Endothelial cell of umbilical vein (primary cell): ENCODE results near the gene AMH. TPM values are rescaled to one million over a fixed set of nuclear protein-coding genes. Genes with fewer than 3 reads are reported as not detected.

Experiments used
- BruUV-seq: library from RNA; stranded (reverse); fragments of 400-500 nt; replicated peaks from 2 replicates; lab custom pipeline; 2021; lab: Mats Ljungman, UMichigan
- CTCF ChIA-PET: fragments of 300-600, 350-600 bp; sonication (Branson Sonifier 250); formaldehyde crosslinking; loops from one replicate; lab custom pipeline; 2021; ENCODE audit warnings: antibody characterized with exemption, inconsistent platforms; lab: Charles Lee
- POLR2A ChIA-PET: fragments of 300-600, 350-600 bp; sonication (Branson Sonifier 250); formaldehyde crosslinking; loops from one replicate; lab custom pipeline; 2021; ENCODE audit warnings: antibody characterized with exemption, inconsistent platforms; lab: Charles Lee
- DNase-seq: peaks from one replicate; pipeline ENCODE4 v3.0.0-alpha.2; 2011; ENCODE audit warnings: low read depth, low spot score
- FAIRE-seq: peaks from 2 replicates; lab custom pipeline; 2011; peaks lifted over from hg19 to GRCh38; lab: Jason Lieb, UNC
- H2AFZ ChIP-seq: 2 replicates; pipeline ENCODE4 v1.6.0; 2012; ENCODE audit warnings: low read depth, low read length, control low read depth, inconsistent platforms
- H3K27ac ChIP-seq: 2 replicates; pipeline ENCODE4 v1.5.1; 2011; ENCODE audit warnings: low read depth, mild to moderate bottlenecking, control low read depth, low read length, moderate library complexity; ENCODE audit not compliant: insufficient read depth
- H3K27me3 ChIP-seq, 2 experiments: 2 replicates each; pipeline versions ENCODE4 v1.6.0 to v1.6.1; 2011; ENCODE audit warnings: low read length in 2 of 2, mixed read lengths in 1 of 2; ENCODE audit not compliant: control insufficient read depth in 2 of 2, insufficient read depth in 2 of 2
- H3K36me3 ChIP-seq, 2 experiments: 2 replicates in 1 of 2; 3 replicates in 1 of 2; pipeline ENCODE4 v1.5.1; 2011; ENCODE audit warnings: low read length in 2 of 2, mild to moderate bottlenecking in 1 of 2, moderate library complexity in 1 of 2; ENCODE audit not compliant: control insufficient read depth in 2 of 2, insufficient read depth in 2 of 2; ENCODE audit errors: extremely low read depth in 1 of 2
- H3K4me1 ChIP-seq: 3 replicates; pipeline ENCODE4 v1.5.1; 2011; ENCODE audit warnings: mild to moderate bottlenecking, low read length; ENCODE audit not compliant: control insufficient read depth, insufficient read depth; ENCODE audit errors: extremely low read depth
- H3K4me2 ChIP-seq: 2 replicates; pipeline ENCODE4 v1.6.1; 2011; ENCODE audit warnings: low read length, control low read depth, mixed read lengths; ENCODE audit not compliant: insufficient read depth
- H3K4me3 ChIP-seq, 3 experiments: fragments of 200-600 bp in 1 of 3; sonication (generic), shearing (Covaris generic) in 1 of 3; replicated peaks in 1 of 3; 2 replicates each; pipeline ENCODE4 v1.5.1; 2011 to 2016; ENCODE audit warnings: control low read depth in 3 of 3, low read length in 3 of 3, mild to moderate bottlenecking in 2 of 3, inconsistent platforms in 1 of 3, low read depth in 1 of 3, moderate library complexity in 1 of 3; ENCODE audit not compliant: insufficient read depth in 1 of 3
- H3K79me2 ChIP-seq: 2 replicates; pipeline ENCODE4 v1.6.0; 2012; ENCODE audit warnings: low read length, inconsistent platforms; ENCODE audit not compliant: control insufficient read depth, insufficient read depth
- H3K9ac ChIP-seq: replicated peaks from 2 replicates; pipeline ENCODE3; 2011; ENCODE audit warnings: low read length, control low read depth; ENCODE audit not compliant: insufficient read depth; ENCODE audit errors: extremely low read depth
- H3K9me1 ChIP-seq: replicated peaks from 3 replicates; pipeline ENCODE4 v1.6.0; 2011; ENCODE audit warnings: mild to moderate bottlenecking, low read length; ENCODE audit not compliant: control insufficient read depth, insufficient read depth; ENCODE audit errors: extremely low read depth
- H3K9me3 ChIP-seq: replicated peaks from 2 replicates; pipeline ENCODE4 v1.5.1; 2012; ENCODE audit warnings: low read length, inconsistent platforms; ENCODE audit not compliant: control insufficient read depth, insufficient read depth
- H4K20me1 ChIP-seq: replicated peaks from 2 replicates; pipeline ENCODE3; 2011; ENCODE audit warnings: mild to moderate bottlenecking, low read length; ENCODE audit not compliant: control insufficient read depth, insufficient read depth; ENCODE audit errors: extremely low read depth
- CTCF ChIP-seq, 2 donors: IDR thresholded peaks; 1 replicate in 1 of 2; 2 replicates in 1 of 2; pipeline ENCODE4 v1.5.1; 2011; ENCODE audit warnings: low read length in 2 of 2, mild to moderate bottlenecking in 2 of 2, moderate library complexity in 2 of 2, control low read depth in 1 of 2, inconsistent platforms in 1 of 2, low read depth in 1 of 2; ENCODE audit not compliant: insufficient read depth in 1 of 2; ENCODE audit errors: extremely low read depth in 1 of 2
- EZH2 ChIP-seq: IDR thresholded peaks from 2 replicates; pipeline ENCODE4 v1.6.1; 2012; ENCODE audit warnings: borderline replicate concordance, low read depth, mild to moderate bottlenecking, moderate library complexity, low read length, inconsistent platforms; ENCODE audit not compliant: severe bottlenecking
- FOS ChIP-seq: IDR thresholded peaks from 2 replicates; pipeline ENCODE4 v1.6.1; 2011; ENCODE audit warnings: mild to moderate bottlenecking, low read length, moderate library complexity, borderline replicate concordance; ENCODE audit not compliant: insufficient read depth
- GATA2 ChIP-seq: IDR thresholded peaks from 2 replicates; pipeline ENCODE4 v1.7.0; 2011; ENCODE audit warnings: low read depth, mild to moderate bottlenecking, moderate library complexity, mixed read lengths, low read length; ENCODE audit not compliant: insufficient read length, insufficient read depth
- JUN ChIP-seq: IDR thresholded peaks from 2 replicates; pipeline ENCODE4 v1.6.1; 2011; ENCODE audit warnings: borderline replicate concordance, low read depth; ENCODE audit not compliant: insufficient read length, insufficient read depth
- MYC ChIP-seq: IDR thresholded peaks from one replicate; pipeline ENCODE4 v1.6.1; 2011; ENCODE audit warnings: mild to moderate bottlenecking, low read depth, low read length
- POLR2A ChIP-seq: IDR thresholded peaks from 2 replicates; pipeline ENCODE4 v1.6.1; 2012; ENCODE audit warnings: low read depth, mild to moderate bottlenecking, control low read depth, low read length
- POLR2AphosphoS5 ChIP-seq: IDR thresholded peaks from 2 replicates; pipeline ENCODE4 v1.6.1; 2012; ENCODE audit warnings: low read depth, mild to moderate bottlenecking, control low read depth, low read length, moderate library complexity; ENCODE audit not compliant: insufficient read depth
- dilution Hi-C: fragments of 300-500 bp; cut with MboI; formaldehyde crosslinking; loops from one replicate; pipeline ENCODE4 v1.15.0; 2019; ENCODE audit warnings: low sequenced_read_pairs; ENCODE audit not compliant: extremely low pct_ligation_motif_present
- intact Hi-C: fragments of 100-400 bp; cut with micrococcal nuclease; formaldehyde crosslinking; loops from one replicate; pipeline ENCODE4 v1.10.0; 2022
- polyA plus RNA-seq, 4 experiments: library from polyadenylated mRNA; depleted of rRNA in 3 of 4; stranded (reverse) in 3 of 4; unstranded in 1 of 4; fragments of >200 nt; gene quantifications; 2 replicates each; pipeline versions ENCODE4 v1.2.1 to v1.2.3, GENCODE V29; 2011 to 2012; ENCODE audit warnings: missing spikeins in 1 of 4
- total RNA-seq: library from RNA; stranded (reverse); gene quantifications from 2 replicates; pipeline ENCODE4 v1.2.3, GENCODE V29; 2021
- TF ChIP-seq, protein P1 (sequence below): IDR thresholded peaks from 2 replicates; pipeline ENCODE4 v1.6.1; 2011; ENCODE audit not compliant: insufficient read depth, insufficient read length

AMH gene
- total and polyA plus RNA-seq, 2 donors (not counting 3 experiments of a cell fraction or from before 2014, with no cell fraction given): 3.3 to 9.6 TPM

GRCh38 chr19:2260341-2260805 lies 11.2 kb downstream of the AMH start:
- POLR2A ChIA-PET: no interaction called here
- TF ChIP-seq GATA2 (no peak), CTCF (IDR thresholded peaks at IDR 0.05; ENCODE audit: extremely low read depth in 1 of 2, insufficient read depth in 1 of 2, low read depth in 1 of 2, low read length in 2 of 2) (no peak), FOS (no peak), MYC (no peak), POLR2A (no peak), EZH2 (no peak), POLR2AphosphoS5 (no peak), JUN (no peak)
- TF ChIP-seq, protein P1, sequence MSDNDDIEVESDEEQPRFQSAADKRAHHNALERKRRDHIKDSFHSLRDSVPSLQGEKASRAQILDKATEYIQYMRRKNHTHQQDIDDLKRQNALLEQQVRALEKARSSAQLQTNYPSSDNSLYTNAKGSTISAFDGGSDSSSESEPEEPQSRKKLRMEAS: no peak
- FAIRE-seq: no peak
- H3K4me1 ChIP-seq: no peaks in the 10 kb centered on the region
- H4K20me1 ChIP-seq: no peaks in the 10 kb centered on the region
- no peaks in the 10 kb centered on the region for H3K79me2 ChIP-seq
- H3K27me3 ChIP-seq: no peaks in the 10 kb centered on the region
- no peaks in the 10 kb centered on the region for H3K9me3 ChIP-seq
- CTCF ChIA-PET: interaction anchor here (1.2 to 3.0 kb wide), 7 partner anchors 9 to 377 kb away, joined by 3 to 40 read pairs (median 7); no protein-coding TSS in a partner anchor
- dilution Hi-C loops: no loop called here
- H3K4me3 ChIP-seq: no peak overlapping the region
- H3K27ac ChIP-seq: no peak overlapping the region
- H3K4me2 ChIP-seq: no peak overlapping the region
- H2AFZ ChIP-seq: no peak overlapping the region
- no peak overlapping the region for H3K9ac ChIP-seq
- intact Hi-C loops: no loop called here
- no peaks in the 10 kb centered on the region for H3K9me1 ChIP-seq
- no TSS peak for BruUV-seq
- H3K36me3 ChIP-seq: no peaks in the 10 kb centered on the region
- no peak for DNase-seq
